Spleen (tissue), 11 donors: ENCODE results near the gene KIF1A. TPM values are rescaled to one million over a fixed set of nuclear protein-coding genes. Genes with fewer than 3 reads are reported as not detected.
A peak's percentile ranks its signal among the peaks of the same experiment; 100 is the strongest.
"Not testable (repeated sequence)": the region's sequence is repeated elsewhere in the genome, so short reads cannot be mapped to it uniquely, and the experiment has no call there.

Experiments
- DNase-seq: peaks from one replicate; pipeline ENCODE4 v3.0.0-alpha.2; 2020
- H3K27ac ChIP-seq, 8 donors: fragments of 200-600 bp; sonication (generic) in 7 of 8; 1 replicate in 4 of 8; 2 replicates in 4 of 8; pipeline versions ENCODE4 v1.5.0 to v1.8.0; 2016 to 2021; ENCODE audit warnings: inconsistent platforms in 4 of 8, mild to moderate bottlenecking in 4 of 8, moderate library complexity in 1 of 8
- H3K27me3 ChIP-seq, 7 donors: fragments of 200-600 bp; sonication (generic) in 6 of 7; replicated peaks in 1 of 7; 1 replicate in 4 of 7; 2 replicates in 3 of 7; pipeline versions ENCODE4 v1.5.0 to v1.8.0; 2016 to 2021; ENCODE audit warnings: inconsistent platforms in 3 of 7, mild to moderate bottlenecking in 1 of 7
- H3K36me3 ChIP-seq, 6 donors: fragments of 200-600 bp; sonication (generic) in 5 of 6; 1 replicate in 4 of 6; 2 replicates in 2 of 6; pipeline versions ENCODE4 v1.5.0 to v1.8.0; 2016 to 2021; ENCODE audit warnings: inconsistent platforms in 2 of 6
- H3K4me1 ChIP-seq, 6 donors: fragments of 200-600 bp; sonication (generic) in 5 of 6; 1 replicate in 3 of 6; 2 replicates in 3 of 6; pipeline versions ENCODE4 v1.5.0 to v1.8.0; 2016 to 2021; ENCODE audit warnings: inconsistent platforms in 3 of 6
- H3K4me3 ChIP-seq, 8 donors: fragments of 200-600 bp; sonication (generic) in 7 of 8; 1 replicate in 4 of 8; 2 replicates in 4 of 8; pipeline versions ENCODE4 v1.5.0 to v1.8.0; 2016 to 2021; ENCODE audit warnings: inconsistent platforms in 4 of 8, mild to moderate bottlenecking in 4 of 8, moderate library complexity in 2 of 8
- H3K9me3 ChIP-seq, 8 donors: fragments of 200-600 bp; sonication (generic) in 7 of 8; 1 replicate in 4 of 8; 2 replicates in 4 of 8; pipeline versions ENCODE4 v1.5.0 to v1.8.0; 2016 to 2021; ENCODE audit warnings: inconsistent platforms in 4 of 8
- CTCF ChIP-seq, 11 experiments: fragments of 200-600 bp in 7 of 11; fragments of 450-650 bp in 4 of 11; sonication (generic) in 4 of 11; IDR thresholded peaks in 8 of 11; conservative IDR thresholded peaks in 3 of 11; 1 replicate in 7 of 11; 2 replicates in 4 of 11; pipeline versions ENCODE4 v1.4.0 to v1.8.0; 2016 to 2021; ENCODE audit warnings: antibody characterized with exemption in 11 of 11, inconsistent platforms in 4 of 11, mild to moderate bottlenecking in 1 of 11
- POLR2A ChIP-seq, 3 donors: fragments of 450-650 bp; IDR thresholded peaks; one replicate each; pipeline ENCODE4 v1.5.1; 2017; ENCODE audit warnings: antibody characterized with exemption in 3 of 3, mild to moderate bottlenecking in 1 of 3
- POLR2AphosphoS5 ChIP-seq, 3 donors: sonication (generic); formaldehyde crosslinking; IDR thresholded peaks; one replicate each; pipeline ENCODE4 v1.5.1; 2017; ENCODE audit warnings: antibody characterized with exemption in 3 of 3
- WGBS, 5 donors: extraction: QIAGEN DNeasy Blood & Tissue Kit in 3 of 5; methylation state at CpG; one replicate each; pipeline versions ENCODE4 v1.1.5 to v1.1.7; 2013 to 2018; 5-methylcytosine and 5-hydroxymethylcytosine counted together
- intact Hi-C: fragments of 100-400 bp; cut with DNase I; formaldehyde crosslinking; loops from one replicate; pipeline ENCODE4 v1.15.0; 2023; ENCODE audit warnings: low total_unique reads
- polyA plus RNA-seq, 3 donors: library from polyadenylated mRNA; stranded (reverse); fragments of 200-250 nt; gene quantifications; one replicate each; pipeline ENCODE4 v1.2.1, GENCODE V29; 2013
- total RNA-seq, 7 donors: library from RNA; depleted of rRNA in 3 of 7; stranded (reverse); fragments of >200 nt in 3 of 7; fragmentation: NEBNext Ultra II Directional in 4 of 7; extraction: Animal tissue kit (Norgen Biotek cat#: 25700) in 4 of 7; gene quantifications; one replicate each; pipeline versions ENCODE4 v1.1.0 to v1.2.1, GENCODE V29; 2016 to 2021
- donor health status: healthy with polysubstance abuse.
- donor health status: DM: no; HTN: no; CAD: no; lungs with moderate emphysema.
- donor health status: DM: no; HTN: no; CAD: no.
- donor health status: Bipolar disorder and iron deficiency.
- donor health status: healthy.
- donor health status: DM: no; HTN: no; CAD: no.
- donor health status: DM: yes; HTN: yes; CAD: no.

KIF1A gene
- total and polyA plus RNA-seq, 10 donors, result 0.02 to 2.0 (median 0.55) TPM; not detected in 1

GRCh38 chr2:240846873-240847595 lies 27.0 kb upstream of the KIF1A start:
- 88 to 92% (median 90%) methylated on average over 3 to 5 of the region's 5 CpGs for WGBS, 5 donors
- H3K9me3 ChIP-seq, result peaks cover 0 to 14% (median 3%) of the 10 kb centered on the region in 8 donors
- intact Hi-C loops, result no loop called here
- H3K27ac ChIP-seq, result no peak overlapping the region
- H3K27me3 ChIP-seq, result peaks cover 0 to 9% (median 0%) of the 10 kb centered on the region in 7 donors
- H3K36me3 ChIP-seq, result no peaks in the 10 kb centered on the region
- no peak overlapping the region for H3K4me3 ChIP-seq
- TF ChIP-seq POLR2AphosphoS5 (IDR thresholded peaks at IDR 0.05), result no peak
- no peak for TF ChIP-seq CTCF (IDR thresholded peaks at IDR 0.05 in 8 of 11, conservative IDR thresholded peaks at IDR 0.05 in 3 of 11)
- TF ChIP-seq POLR2A (IDR thresholded peaks at IDR 0.05), result no peak
- no peak for DNase-seq
- H3K4me1 ChIP-seq, result peaks cover 0 to 10% (median 3%) of the 10 kb centered on the region in 6 donors

- DNase-seq, intact Hi-C loops, H3K36me3 ChIP-seq, H3K4me1 ChIP-seq, H3K27ac ChIP-seq, H3K4me3 ChIP-seq, H3K27me3 ChIP-seq: not testable (repeated sequence)
- WGBS, 5 donors, result 79 to 95% (median 85%) methylated on average over 2 of the region's 2 CpGs
- H3K9me3 ChIP-seq, result peaks cover 0 to 14% (median 3%) of the 10 kb centered on the region in 8 donors
These were observed 26.3 kb upstream of the KIF1A start for GRCh38 chr2:240846309-240846708.

GRCh38 chr2:240840435-240841060 lies 20.5 kb upstream of the KIF1A start:
- Histone ChIP-seq H3K27me3 (peaks cover 0 to 32% (median 0%) of the 10 kb centered on the region in 7 donors), H3K4me1 (no peaks in the 10 kb centered on the region), H3K27ac (no peak overlapping the region), H3K4me3 (no peak overlapping the region), H3K36me3 (no peaks in the 10 kb centered on the region), H3K9me3 (peaks cover 0 to 14% (median 3%) of the 10 kb centered on the region in 8 donors)
- DNase-seq, result no peak
- WGBS, 5 donors, result 32 to 53% (median 47%) methylated on average over 6 to 9 of the region's 9 CpGs
- TF ChIP-seq POLR2A (IDR thresholded peaks at IDR 0.05), result no peak
- no peak for TF ChIP-seq POLR2AphosphoS5 (IDR thresholded peaks at IDR 0.05)
- peak; percentile 7 to 59 (median 40) for TF ChIP-seq CTCF (IDR thresholded peaks at IDR 0.05 in 8 of 11, conservative IDR thresholded peaks at IDR 0.05 in 3 of 11)
- intact Hi-C loops, result no loop called here

- Histone ChIP-seq H3K4me3 (no peak overlapping the region), H3K27me3 (peaks cover 0 to 32% (median 0%) of the 10 kb centered on the region in 7 donors), H3K36me3 (no peaks in the 10 kb centered on the region), H3K9me3 (peaks cover 0 to 3% (median 0%) of the 10 kb centered on the region in 8 donors), H3K4me1 (no peaks in the 10 kb centered on the region), H3K27ac (no peak overlapping the region)
- intact Hi-C loops, result loop anchor here (10.0 kb wide), 1 partner anchor 325 kb away; no protein-coding TSS in a partner anchor
- TF ChIP-seq POLR2AphosphoS5 (IDR thresholded peaks at IDR 0.05) (no peak), CTCF (IDR thresholded peaks at IDR 0.05 in 8 of 11, conservative IDR thresholded peaks at IDR 0.05 in 3 of 11) (no peak), POLR2A (IDR thresholded peaks at IDR 0.05) (no peak)
- DNase-seq, result peak; percentile 15
- WGBS, 5 donors, result 80 to 93% (median 88%) methylated on average over 9 to 28 of the region's 28 CpGs
These were observed 19.4 kb upstream of the KIF1A start for GRCh38 chr2:240839152-240840143.
